RWPE2 (cell line): ENCODE results near the gene KYAT1.

Experiments
- ATAC-seq: fragments of 200-7000 bp; cut with Tn5 transposase; 3 replicates; pipeline ENCODE4 v1.9.1; 2021; ENCODE audit warnings: low read depth
- DNase-seq: peaks from one replicate; pipeline ENCODE4 v3.0.0-alpha.2; 2020; ENCODE audit warnings: low spot score
- H3K27ac ChIP-seq: fragments of 450-650 bp; 2 replicates; pipeline ENCODE4 v1.5.1; 2017; ENCODE audit warnings: mild to moderate bottlenecking; ENCODE audit not compliant: poor library complexity, severe bottlenecking
- H3K27me3 ChIP-seq: fragments of 250-450 bp; sonication (Bioruptor Pico); 2 replicates; pipeline ENCODE4 v1.5.1; 2021; ENCODE audit warnings: mild to moderate bottlenecking, moderate library complexity; ENCODE audit not compliant: insufficient read depth, poor library complexity, severe bottlenecking
- H3K36me3 ChIP-seq: fragments of 250-450 bp; sonication (Bioruptor Pico); 2 replicates; pipeline ENCODE4 v1.5.1; 2020; ENCODE audit warnings: low read depth, mild to moderate bottlenecking, moderate library complexity
- H3K4me1 ChIP-seq: fragments of 250-450 bp; sonication (Bioruptor Pico); 2 replicates; pipeline ENCODE4 v1.5.1; 2021; ENCODE audit warnings: mild to moderate bottlenecking, moderate library complexity; ENCODE audit not compliant: insufficient read depth, poor library complexity, severe bottlenecking
- H3K4me3 ChIP-seq: fragments of 250-450 bp; sonication (Bioruptor Pico); 2 replicates; pipeline ENCODE4 v1.5.1; 2021; ENCODE audit warnings: mild to moderate bottlenecking, moderate library complexity; ENCODE audit not compliant: severe bottlenecking
- H3K9me3 ChIP-seq: fragments of 250-450 bp; sonication (Bioruptor Pico); 2 replicates; pipeline ENCODE4 v1.5.1; 2021; ENCODE audit warnings: mild to moderate bottlenecking, moderate library complexity; ENCODE audit not compliant: severe bottlenecking
- CTCF ChIP-seq: fragments of 450-650 bp; IDR thresholded peaks from one replicate; pipeline ENCODE4 v1.5.1; 2017; ENCODE audit warnings: mild to moderate bottlenecking, moderate library complexity; ENCODE audit not compliant: poor library complexity, severe bottlenecking

The KYAT1 gene

GRCh38 chr9:128903079-128903461, 21.3 kb upstream of the KYAT1 start:
- H3K4me1 ChIP-seq: peaks cover 54% of the 10 kb centered on the region
- peaks cover 56% of the 10 kb centered on the region for H3K36me3 ChIP-seq
- no peak for ATAC-seq
- peak overlapping the region; percentile 91 for H3K27ac ChIP-seq
- no peaks in the 10 kb centered on the region for H3K27me3 ChIP-seq
- no peak for TF ChIP-seq CTCF
- no peak for DNase-seq
- no peak overlapping the region for H3K4me3 ChIP-seq
- H3K9me3 ChIP-seq: no peaks in the 10 kb centered on the region

GRCh38 chr9:128902351-128903078, 20.8 kb upstream of the KYAT1 start:
- no peak overlapping the region for H3K4me3 ChIP-seq
- peak overlapping the region; percentile 91 for H3K27ac ChIP-seq
- no peaks in the 10 kb centered on the region for H3K27me3 ChIP-seq
- no peak for TF ChIP-seq CTCF
- ATAC-seq (peak; percentile 65), DNase-seq (peak; percentile 91)
- peaks cover 54% of the 10 kb centered on the region for H3K4me1 ChIP-seq
- H3K9me3 ChIP-seq: no peaks in the 10 kb centered on the region
- H3K36me3 ChIP-seq: peaks cover 54% of the 10 kb centered on the region

- peaks cover 54% of the 10 kb centered on the region for H3K4me1 ChIP-seq
These were observed 20.1 kb upstream of the KYAT1 start for GRCh38 chr9:128901822-128902221.

GRCh38 chr9:128901379-128901778, 19.6 kb upstream of the KYAT1 start:
- peaks cover 54% of the 10 kb centered on the region for H3K4me1 ChIP-seq
- ATAC-seq: no peak
- peaks cover 54% of the 10 kb centered on the region for H3K36me3 ChIP-seq
- DNase-seq: no peak
- TF ChIP-seq CTCF: no peak
- no peaks in the 10 kb centered on the region for H3K27me3 ChIP-seq
- no peak overlapping the region for H3K4me3 ChIP-seq
- no peaks in the 10 kb centered on the region for H3K9me3 ChIP-seq
- H3K27ac ChIP-seq: peak overlapping the region; percentile 91

More at GRCh38 chr9:128901822-128902221, 20.1 kb upstream of the KYAT1 start:
- ATAC-seq (no peak), DNase-seq (no peak)
- Histone ChIP-seq H3K27ac (peak overlapping the region; percentile 91), H3K9me3 (no peaks in the 10 kb centered on the region), H3K36me3 (peaks cover 54% of the 10 kb centered on the region), H3K27me3 (no peaks in the 10 kb centered on the region), H3K4me3 (no peak overlapping the region)
- no peak for TF ChIP-seq CTCF
